Thymus (tissue), 11 donors: ENCODE data around the gene CDKN2B-AS1. TPM values are rescaled to one million over a fixed set of nuclear protein-coding genes. Genes with fewer than 3 reads are reported as not detected.

ENCODE experiments used
- DNase-seq, 9 donors: peaks; one replicate each; pipeline ENCODE4 v3.0.0-alpha.2; 2013; ENCODE audit warnings: low spot score in 9 of 9, low read depth in 6 of 9, missing footprints in 1 of 9
- H3K27ac ChIP-seq, 2 donors: one replicate each; pipeline ENCODE4 v1.5.1; 2013; ENCODE audit warnings: control low read depth in 1 of 2, low read depth in 1 of 2, low read length in 1 of 2, mild to moderate bottlenecking in 1 of 2, moderate library complexity in 1 of 2
- H3K27me3 ChIP-seq, 2 donors: one replicate each; pipeline ENCODE4 v1.5.1; 2013; ENCODE audit warnings: low read length in 1 of 2; ENCODE audit not compliant: control insufficient read depth in 2 of 2, insufficient read depth in 1 of 2
- H3K36me3 ChIP-seq, 2 donors: one replicate each; pipeline ENCODE4 v1.5.1; 2013; ENCODE audit warnings: low read length in 1 of 2, mild to moderate bottlenecking in 1 of 2, moderate library complexity in 1 of 2; ENCODE audit not compliant: control insufficient read depth in 2 of 2, insufficient read depth in 2 of 2
- H3K4me1 ChIP-seq, 2 donors: one replicate each; pipeline ENCODE4 v1.5.1; 2013; ENCODE audit warnings: low read length in 2 of 2; ENCODE audit not compliant: control insufficient read depth in 2 of 2, insufficient read depth in 2 of 2
- H3K4me3 ChIP-seq, 2 donors: one replicate each; pipeline ENCODE4 v1.5.1; 2013; ENCODE audit warnings: low read length in 2 of 2, control low read depth in 1 of 2, mild to moderate bottlenecking in 1 of 2
- H3K9me3 ChIP-seq, 2 donors: one replicate each; pipeline ENCODE4 v1.5.1; 2013; ENCODE audit warnings: low read length in 1 of 2, mild to moderate bottlenecking in 1 of 2; ENCODE audit not compliant: control insufficient read depth in 2 of 2, insufficient read depth in 1 of 2
- WGBS: extraction: QIAGEN DNeasy Blood & Tissue Kit; methylation state at CpG from one replicate; pipeline ENCODE4 v1.1.7; 2013; 5-methylcytosine and 5-hydroxymethylcytosine counted together
- polyA plus RNA-seq: library from polyadenylated mRNA; stranded (reverse); fragments of 200-250 nt; gene quantifications from one replicate; pipeline ENCODE4 v1.2.3, GENCODE V29; 2013
- total RNA-seq: library from RNA; stranded (reverse); fragments of 120-200 nt; gene quantifications from one replicate; pipeline ENCODE4 v1.2.4, GENCODE V29; 2013
- donor health status: healthy.

The CDKN2B-AS1 gene
- total and polyA plus RNA-seq, 2 donors, result 0.61 to 1.2 TPM

DNA sequence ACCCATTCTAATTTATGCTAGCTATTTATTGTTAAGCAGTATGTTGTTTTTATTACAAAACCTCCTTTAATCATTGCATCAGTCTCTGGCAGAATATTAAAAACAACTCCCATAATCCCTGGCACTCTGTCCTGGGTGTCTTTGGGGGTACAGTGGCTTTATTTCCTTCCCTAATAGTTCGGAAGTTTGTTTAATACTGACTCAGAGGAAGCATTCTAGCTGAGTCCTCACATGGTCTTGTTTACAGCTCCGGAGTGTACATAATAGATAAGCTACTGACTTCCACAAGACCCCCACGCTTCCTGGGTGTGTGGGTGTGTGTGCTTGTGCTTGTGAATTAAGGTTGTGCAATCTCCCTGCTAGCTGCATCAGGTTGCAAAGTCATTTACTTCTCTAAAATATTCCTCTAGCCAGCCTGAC is 164.3 kb downstream of the CDKN2B-AS1 start:
- H3K27me3 ChIP-seq, result no peaks in the 10 kb centered on the region
- no peaks in the 10 kb centered on the region for H3K36me3 ChIP-seq
- no peak overlapping the region for H3K4me3 ChIP-seq
- H3K27ac ChIP-seq, result no peak overlapping the region
- H3K4me1 ChIP-seq, result no peaks in the 10 kb centered on the region
- H3K9me3 ChIP-seq, result no peaks in the 10 kb centered on the region
- DNase-seq, result no peak
- WGBS, result 19% methylated on average over 3 of the region's 3 CpGs

DNA sequence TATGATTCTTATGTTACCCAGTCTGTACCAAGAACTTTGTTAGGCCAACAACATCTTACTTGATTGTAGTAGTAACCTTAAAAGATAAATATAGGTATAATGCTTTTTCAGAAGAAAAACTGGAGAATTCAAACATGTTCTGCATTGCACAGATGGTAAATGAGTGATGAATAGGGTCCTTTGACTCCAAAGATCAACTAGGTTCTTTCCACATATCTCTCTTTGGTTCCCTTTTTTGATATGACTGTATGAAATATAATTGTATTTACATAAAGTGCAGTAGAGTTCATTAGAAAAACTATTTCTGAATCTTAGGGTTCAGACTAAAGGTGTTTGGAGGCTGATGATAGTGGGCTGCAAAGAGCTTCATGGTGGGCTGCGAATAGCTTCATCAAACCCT is 165.0 kb downstream of the CDKN2B-AS1 start:
- no peaks in the 10 kb centered on the region for H3K27me3 ChIP-seq
- DNase-seq, result no peak
- no peaks in the 10 kb centered on the region for H3K36me3 ChIP-seq
- WGBS, result 94% methylated on average over 1 of the region's 1 CpG
- no peak overlapping the region for H3K27ac ChIP-seq
- no peaks in the 10 kb centered on the region for H3K9me3 ChIP-seq
- no peaks in the 10 kb centered on the region for H3K4me1 ChIP-seq
- no peak overlapping the region for H3K4me3 ChIP-seq

DNA sequence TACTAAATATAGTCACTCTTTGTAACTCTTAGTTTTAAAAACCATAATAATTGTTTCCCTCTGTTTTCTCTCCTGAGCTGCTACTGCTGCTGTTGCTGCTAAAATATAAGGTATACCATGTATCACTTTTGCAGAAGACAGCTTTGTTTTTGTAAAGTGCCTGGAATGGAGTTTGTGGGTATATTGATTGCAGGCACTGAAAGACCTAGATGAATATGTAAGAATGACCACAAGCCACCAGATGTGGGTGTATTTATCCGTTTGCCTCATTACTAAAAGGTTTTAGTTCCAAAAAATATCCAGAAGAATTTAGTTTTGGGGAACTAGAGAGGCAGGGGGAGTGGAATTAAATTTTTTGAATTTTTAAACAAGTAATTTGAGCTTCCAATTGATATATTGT is 165.6 kb downstream of the CDKN2B-AS1 start:
- Histone ChIP-seq H3K4me3 (no peak overlapping the region), H3K27me3 (no peaks in the 10 kb centered on the region), H3K4me1 (no peaks in the 10 kb centered on the region), H3K27ac (no peak overlapping the region), H3K36me3 (no peaks in the 10 kb centered on the region), H3K9me3 (no peaks in the 10 kb centered on the region)
- WGBS, result 84% methylated on average over 1 of the region's 1 CpG
- no peak for DNase-seq

DNA sequence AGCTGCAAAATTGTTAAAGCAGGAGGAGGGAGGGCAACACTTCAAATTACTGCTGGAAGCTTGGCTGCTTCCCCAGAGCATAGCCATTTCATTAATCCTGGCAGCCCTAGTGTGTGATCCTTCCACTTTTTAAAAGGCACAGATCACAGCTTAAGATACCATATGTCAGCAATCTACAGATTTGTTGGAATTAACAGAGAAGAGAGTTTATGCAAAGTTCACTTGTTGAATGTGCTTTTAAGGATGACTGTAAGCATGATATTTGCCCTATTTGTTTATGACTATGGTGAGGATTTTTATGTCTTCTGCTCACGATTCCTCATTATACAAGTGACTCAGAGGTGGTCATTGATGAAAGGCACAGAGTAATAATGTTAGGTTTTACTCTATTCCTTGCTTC is 170.6 kb downstream of the CDKN2B-AS1 start:
- H3K9me3 ChIP-seq, result no peaks in the 10 kb centered on the region
- no peak overlapping the region for H3K4me3 ChIP-seq
- no peak for DNase-seq
- WGBS, result 87% methylated on average over 1 of the region's 1 CpG
- H3K27ac ChIP-seq, result no peak overlapping the region
- H3K27me3 ChIP-seq, result no peaks in the 10 kb centered on the region
- no peaks in the 10 kb centered on the region for H3K36me3 ChIP-seq
- H3K4me1 ChIP-seq, result no peaks in the 10 kb centered on the region

DNA sequence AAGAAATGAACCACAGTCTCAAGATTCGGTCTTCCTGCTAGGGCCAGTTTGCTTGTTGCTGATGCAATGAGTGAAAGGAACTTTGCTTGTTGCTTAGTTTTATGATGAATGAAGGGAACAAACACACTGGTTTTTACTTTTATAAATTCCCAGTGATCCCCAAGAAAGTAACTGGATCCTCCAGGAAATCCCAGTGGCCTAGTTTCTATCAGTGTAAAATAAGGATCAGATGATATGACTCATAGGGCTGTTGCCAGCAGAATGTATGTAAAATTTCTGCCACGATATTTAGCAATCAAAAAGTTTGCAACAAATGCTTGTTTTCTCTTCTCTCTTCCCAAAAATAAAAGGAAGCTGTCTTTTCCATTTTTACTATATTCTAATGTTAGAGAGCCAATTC is 174.7 kb downstream of the CDKN2B-AS1 start:
- Histone ChIP-seq H3K27ac (no peak overlapping the region), H3K36me3 (no peaks in the 10 kb centered on the region), H3K9me3 (no peaks in the 10 kb centered on the region), H3K4me1 (no peaks in the 10 kb centered on the region), H3K27me3 (no peaks in the 10 kb centered on the region), H3K4me3 (no peak overlapping the region)
- WGBS, result 92% methylated on average over 2 of the region's 2 CpGs
- DNase-seq, result no peak

DNA sequence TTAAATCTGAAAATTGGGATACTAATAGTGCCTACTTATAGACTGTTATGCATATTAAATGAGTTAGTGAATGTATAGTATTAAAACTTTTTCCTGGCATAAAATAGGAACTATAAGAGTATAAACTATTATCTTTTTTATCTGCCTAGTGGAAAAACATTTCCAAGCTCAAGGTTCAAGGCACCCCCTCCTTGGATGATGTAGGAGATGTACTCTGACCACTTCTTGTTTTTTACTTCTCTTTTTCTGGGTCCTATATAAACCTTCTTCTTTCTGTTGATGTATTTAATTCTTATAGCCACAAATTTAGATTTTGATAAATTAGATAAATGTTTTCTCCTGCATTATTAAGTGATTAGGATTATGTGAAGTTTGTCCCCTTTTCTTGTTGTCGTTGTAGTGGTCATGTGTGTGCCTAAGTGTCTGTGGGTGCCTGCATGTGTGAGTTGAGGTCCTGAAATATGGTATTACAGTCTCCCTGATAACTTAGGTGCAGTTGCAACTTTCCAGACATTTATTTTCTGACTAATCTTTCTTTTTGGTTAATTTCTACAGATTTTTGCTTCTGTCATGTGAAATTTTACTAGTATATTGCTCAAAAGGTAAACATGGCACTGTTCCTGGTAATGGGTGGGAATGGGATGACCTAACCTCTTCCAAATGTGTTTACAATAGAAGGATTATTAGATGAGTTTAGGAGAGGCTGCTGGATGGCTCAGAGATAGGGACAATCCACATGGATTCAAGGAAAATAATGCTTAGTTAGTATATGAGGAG is 175.3 kb downstream of the CDKN2B-AS1 start:
- no peak overlapping the region for H3K27ac ChIP-seq
- DNase-seq, result no peak
- H3K4me3 ChIP-seq, result no peak overlapping the region
- no peaks in the 10 kb centered on the region for H3K4me1 ChIP-seq
- no peaks in the 10 kb centered on the region for H3K36me3 ChIP-seq
- H3K9me3 ChIP-seq, result no peaks in the 10 kb centered on the region
- 58% methylated on average over 1 of the region's 1 CpG for whole genome bisulfite sequencing
- H3K27me3 ChIP-seq, result no peaks in the 10 kb centered on the region

Other genes starting within 250 kb of the CDKN2B-AS1 start
- gene MTAP, start 192.2 kb upstream of the CDKN2B-AS1 start, total RNA-seq, result 20.8 TPM
- gene MTAP, start 192.2 kb upstream of the CDKN2B-AS1 start, polyA plus RNA-seq, result 12.4 TPM
- 1.6 TPM for gene CDKN2A, start 399 bp upstream of the CDKN2B-AS1 start, total RNA-seq
- 5.3 TPM for gene CDKN2A, start 399 bp upstream of the CDKN2B-AS1 start, polyA plus RNA-seq
- gene CDKN2B, start 14.5 kb downstream of the CDKN2B-AS1 start, total RNA-seq, result 0.80 TPM
- gene CDKN2B, start 14.5 kb downstream of the CDKN2B-AS1 start, polyA plus RNA-seq, result 7.3 TPM